ENCODE results near the gene TAF4. TPM values are rescaled to one million over a fixed set of nuclear protein-coding genes. Genes with fewer than 3 reads are reported as not detected.

The TAF4 gene
- total and polyA plus RNA-seq, 2 of the 13 experiments (the other 11 are each of a cell fraction or from before 2014, with no cell fraction given) = 5.9 to 12.0 TPM

DNA sequence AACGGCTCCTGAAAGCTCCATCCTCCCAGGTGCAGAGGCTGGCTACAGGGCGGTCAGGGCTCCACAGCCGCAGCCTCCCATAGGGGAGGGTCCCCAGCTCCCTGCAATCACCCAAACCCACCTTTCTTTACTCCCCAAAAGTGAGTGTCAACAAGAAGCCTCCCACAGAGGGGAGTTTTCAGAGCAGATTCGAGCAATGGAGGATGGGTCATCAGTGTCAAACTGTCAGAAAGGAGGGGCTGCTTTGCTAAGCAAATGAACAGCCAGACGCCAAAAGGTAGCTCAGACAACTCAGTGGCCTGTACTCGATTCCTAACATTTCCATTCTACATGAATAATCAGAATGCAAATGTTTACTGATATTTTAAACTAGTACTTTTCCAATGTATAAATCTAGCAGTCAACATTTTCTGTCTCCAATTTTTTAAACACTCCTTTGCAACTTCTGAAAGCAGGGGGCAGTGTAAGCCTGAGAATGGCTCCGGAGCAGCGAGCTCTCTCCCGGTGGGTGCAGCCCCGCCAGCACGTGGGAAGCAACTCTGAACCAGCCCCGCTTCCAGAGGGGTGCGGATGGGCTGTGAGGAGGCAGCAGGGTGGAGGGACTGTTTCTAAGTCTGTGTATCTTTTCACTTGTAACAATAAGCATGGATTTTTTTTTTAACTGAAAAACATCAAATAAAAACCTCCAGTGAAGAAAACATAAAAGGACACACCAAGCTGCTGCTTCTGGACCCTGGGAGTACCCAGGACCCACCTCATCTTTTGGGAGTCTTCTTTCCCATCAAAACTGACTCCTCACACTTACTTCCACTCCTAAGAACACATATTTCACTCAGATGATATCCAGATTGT lies 54.9 kb downstream of the TAF4 start (continued):
- TF ChIP-seq, protein P1, sequence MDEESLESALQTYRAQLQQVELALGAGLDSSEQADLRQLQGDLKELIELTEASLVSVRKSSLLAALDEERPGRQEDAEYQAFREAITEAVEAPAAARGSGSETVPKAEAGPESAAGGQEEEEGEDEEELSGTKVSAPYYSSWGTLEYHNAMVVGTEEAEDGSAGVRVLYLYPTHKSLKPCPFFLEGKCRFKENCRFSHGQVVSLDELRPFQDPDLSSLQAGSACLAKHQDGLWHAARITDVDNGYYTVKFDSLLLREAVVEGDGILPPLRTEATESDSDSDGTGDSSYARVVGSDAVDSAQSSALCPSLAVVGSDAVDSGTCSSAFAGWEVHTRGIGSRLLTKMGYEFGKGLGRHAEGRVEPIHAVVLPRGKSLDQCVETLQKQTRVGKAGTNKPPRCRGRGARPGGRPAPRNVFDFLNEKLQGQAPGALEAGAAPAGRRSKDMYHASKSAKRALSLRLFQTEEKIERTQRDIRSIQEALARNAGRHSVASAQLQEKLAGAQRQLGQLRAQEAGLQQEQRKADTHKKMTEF (CRISPR knock-in tag; IDR thresholded peaks at IDR 0.05) = peak; percentile 46; the same call in 1 of the 2 replicates
- TF ChIP-seq ZNF501 (CRISPR knock-in tag; IDR thresholded peaks at IDR 0.05) = peak; percentile 57
- no peak for TF ChIP-seq HNRNPUL1 (IDR thresholded peaks at IDR 0.05; ENCODE audit: low read depth, low read length)
- TF ChIP-seq KDM3A (CRISPR knock-in tag; IDR thresholded peaks at IDR 0.05; ENCODE audit: low read depth) = 0 out of 2 replicates have a peak, but pooled peaks have one; percentile 55
- peak; percentile 44; the same call in 1 of the 2 replicates for TF ChIP-seq SALL1 (CRISPR knock-in tag; IDR thresholded peaks at IDR 0.05)
- TF ChIP-seq ESRRA (CRISPR knock-in tag; IDR thresholded peaks at IDR 0.05; ENCODE audit: low read depth) = no peak
- peak; percentile 51; the same call in 1 of the 2 replicates for TF ChIP-seq RXRB (CRISPR knock-in tag; IDR thresholded peaks at IDR 0.05; ENCODE audit: borderline replicate concordance)
- TF ChIP-seq TSC22D2 (CRISPR knock-in tag; IDR thresholded peaks at IDR 0.05; ENCODE audit: borderline replicate concordance) = no peak
- no peak for TF ChIP-seq ZNF557 (CRISPR knock-in tag; IDR thresholded peaks at IDR 0.05)
- TF ChIP-seq, protein P2, sequence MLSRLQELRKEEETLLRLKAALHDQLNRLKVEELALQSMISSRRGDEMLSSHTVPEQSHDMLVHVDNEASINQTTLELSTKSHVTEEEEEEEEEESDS (CRISPR knock-in tag; IDR thresholded peaks at IDR 0.05; ENCODE audit: borderline replicate concordance) = no peak
- no peak for TF ChIP-seq RFX3 (CRISPR knock-in tag; IDR thresholded peaks at IDR 0.05)
- TF ChIP-seq XBP1 (CRISPR knock-in tag; IDR thresholded peaks at IDR 0.05) = no peak
- TF ChIP-seq, protein P3, sequence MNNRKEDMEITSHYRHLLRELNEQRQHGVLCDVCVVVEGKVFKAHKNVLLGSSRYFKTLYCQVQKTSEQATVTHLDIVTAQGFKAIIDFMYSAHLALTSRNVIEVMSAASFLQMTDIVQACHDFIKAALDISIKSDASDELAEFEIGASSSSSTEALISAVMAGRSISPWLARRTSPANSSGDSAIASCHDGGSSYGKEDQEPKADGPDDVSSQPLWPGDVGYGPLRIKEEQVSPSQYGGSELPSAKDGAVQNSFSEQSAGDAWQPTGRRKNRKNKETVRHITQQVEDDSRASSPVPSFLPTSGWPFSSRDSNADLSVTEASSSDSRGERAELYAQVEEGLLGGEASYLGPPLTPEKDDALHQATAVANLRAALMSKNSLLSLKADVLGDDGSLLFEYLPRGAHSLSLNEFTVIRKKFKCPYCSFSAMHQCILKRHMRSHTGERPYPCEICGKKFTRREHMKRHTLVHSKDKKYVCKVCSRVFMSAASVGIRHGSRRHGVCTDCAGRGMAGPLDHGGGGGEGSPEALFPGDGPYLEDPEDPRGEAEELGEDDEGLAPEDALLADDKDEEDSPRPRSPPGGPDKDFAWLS (CRISPR knock-in tag; IDR thresholded peaks at IDR 0.05; ENCODE audit: borderline replicate concordance) = no peak
- TF ChIP-seq KDM5A (IDR thresholded peaks at IDR 0.05; ENCODE audit: borderline replicate concordance, low read length) = 0 out of 2 replicates have a peak, but pooled peaks have one; percentile 48
- TF ChIP-seq RAD21 (CRISPR knock-in tag; IDR thresholded peaks at IDR 0.05) = peak; percentile 97
- TF ChIP-seq RARA (CRISPR knock-in tag; IDR thresholded peaks at IDR 0.05) = 0 out of 2 replicates have a peak, but pooled peaks have one; percentile 9
- TF ChIP-seq, protein P4, sequence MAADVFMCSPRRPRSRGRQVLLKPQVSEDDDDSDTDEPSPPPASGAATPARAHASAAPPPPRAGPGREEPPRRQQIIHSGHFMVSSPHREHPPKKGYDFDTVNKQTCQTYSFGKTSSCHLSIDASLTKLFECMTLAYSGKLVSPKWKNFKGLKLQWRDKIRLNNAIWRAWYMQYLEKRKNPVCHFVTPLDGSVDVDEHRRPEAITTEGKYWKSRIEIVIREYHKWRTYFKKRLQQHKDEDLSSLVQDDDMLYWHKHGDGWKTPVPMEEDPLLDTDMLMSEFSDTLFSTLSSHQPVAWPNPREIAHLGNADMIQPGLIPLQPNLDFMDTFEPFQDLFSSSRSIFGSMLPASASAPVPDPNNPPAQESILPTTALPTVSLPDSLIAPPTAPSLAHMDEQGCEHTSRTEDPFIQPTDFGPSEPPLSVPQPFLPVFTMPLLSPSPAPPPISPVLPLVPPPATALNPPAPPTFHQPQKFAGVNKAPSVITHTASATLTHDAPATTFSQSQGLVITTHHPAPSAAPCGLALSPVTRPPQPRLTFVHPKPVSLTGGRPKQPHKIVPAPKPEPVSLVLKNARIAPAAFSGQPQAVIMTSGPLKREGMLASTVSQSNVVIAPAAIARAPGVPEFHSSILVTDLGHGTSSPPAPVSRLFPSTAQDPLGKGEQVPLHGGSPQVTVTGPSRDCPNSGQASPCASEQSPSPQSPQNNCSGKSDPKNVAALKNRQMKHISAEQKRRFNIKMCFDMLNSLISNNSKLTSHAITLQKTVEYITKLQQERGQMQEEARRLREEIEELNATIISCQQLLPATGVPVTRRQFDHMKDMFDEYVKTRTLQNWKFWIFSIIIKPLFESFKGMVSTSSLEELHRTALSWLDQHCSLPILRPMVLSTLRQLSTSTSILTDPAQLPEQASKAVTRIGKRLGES (CRISPR knock-in tag; IDR thresholded peaks at IDR 0.05; ENCODE audit: borderline replicate concordance) = 0 out of 2 replicates have a peak, but pooled peaks have one; percentile 23
- no peak for TF ChIP-seq ZNF251 (CRISPR knock-in tag; IDR thresholded peaks at IDR 0.05)

Measured in HepG2 (cell line).